ENCODE results near the gene HIGD2B.
"Not testable (repeated sequence)": the region's sequence is repeated elsewhere in the genome, so short reads cannot be mapped to it uniquely, and the experiment has no call there.

HIGD2B gene

GRCh38 chr15:72685925-72686794 lies at the start of gene HIGD2B, which contains the start of gene BBS4:
HIGD2B (minus strand) TSS chr15:72686182; CDS start chr15:72676374, 9,808 bp downstream.
BBS4 (plus strand) TSS chr15:72686207; CDS start chr15:72686228, 21 bp downstream.
- DNase-seq (ENCODE audit: low read depth, low spot score): peak; percentile 96

GRCh38 chr15:72735111-72735510 lies 49.1 kb upstream of the HIGD2B start:
- no peak for DNase-seq (ENCODE audit: low read depth, low spot score)

- no peak for DNase-seq (ENCODE audit: low read depth, low spot score)
Measured at GRCh38 chr15:72733941-72734738, 48.2 kb upstream of the HIGD2B start.

- DNase-seq (ENCODE audit: low read depth, low spot score): no peak
Measured at GRCh38 chr15:72732516-72732915, 46.5 kb upstream of the HIGD2B start.

GRCh38 chr15:72732086-72732485 lies 46.1 kb upstream of the HIGD2B start:
- DNase-seq (ENCODE audit: low read depth, low spot score): no peak

- DNase-seq (ENCODE audit: low read depth, low spot score): no peak
Measured at GRCh38 chr15:72728821-72729220, 42.8 kb upstream of the HIGD2B start.

GRCh38 chr15:72728249-72728648 lies 42.3 kb upstream of the HIGD2B start:
- DNase-seq (ENCODE audit: low read depth, low spot score): not testable (repeated sequence)

- no peak for DNase-seq (ENCODE audit: low read depth, low spot score)
Measured at GRCh38 chr15:72727154-72727553, 41.2 kb upstream of the HIGD2B start.

- DNase-seq (ENCODE audit: low read depth, low spot score): not testable (repeated sequence)
Measured at GRCh38 chr15:72725851-72726250, 39.9 kb upstream of the HIGD2B start.

GRCh38 chr15:72725446-72725845 lies 39.5 kb upstream of the HIGD2B start:
- DNase-seq (ENCODE audit: low read depth, low spot score): no peak

GRCh38 chr15:72724028-72724427 lies 38.0 kb upstream of the HIGD2B start:
- DNase-seq (ENCODE audit: low read depth, low spot score): no peak

GRCh38 chr15:72722071-72722696 lies 36.2 kb upstream of the HIGD2B start:
- DNase-seq (ENCODE audit: low read depth, low spot score): peak; percentile 88

- DNase-seq (ENCODE audit: low read depth, low spot score): not testable (repeated sequence)
Measured at GRCh38 chr15:72708551-72709303, 22.7 kb upstream of the HIGD2B start.

GRCh38 chr15:72706266-72706665 lies 20.3 kb upstream of the HIGD2B start:
- DNase-seq (ENCODE audit: low read depth, low spot score): no peak

GRCh38 chr15:72700076-72700475 lies 14.1 kb upstream of the HIGD2B start:
- no peak for DNase-seq (ENCODE audit: low read depth, low spot score)

GRCh38 chr15:72698938-72699337 lies 13.0 kb upstream of the HIGD2B start:
- DNase-seq (ENCODE audit: low read depth, low spot score): no peak

- DNase-seq (ENCODE audit: low read depth, low spot score): no peak
Measured at GRCh38 chr15:72690938-72691337, 5.0 kb upstream of the HIGD2B start.

GRCh38 chr15:72688697-72689096 lies 2.7 kb upstream of the HIGD2B start:
- no peak for DNase-seq (ENCODE audit: low read depth, low spot score)

- DNase-seq (ENCODE audit: low read depth, low spot score): peak; percentile 1
Measured at GRCh38 chr15:72685301-72685924, 569 bp downstream of the HIGD2B start.

- DNase-seq (ENCODE audit: low read depth, low spot score): no peak
Measured at GRCh38 chr15:72682772-72683171, 3.2 kb downstream of the HIGD2B start.

- DNase-seq (ENCODE audit: low read depth, low spot score): no peak
Measured at GRCh38 chr15:72680931-72681330, 5.1 kb downstream of the HIGD2B start.

Data from astrocyte of the hippocampus (primary cell).